K562 (cell line): ENCODE data around the gene AZU1.

Experiments used
- BDP1 ChIP-seq: IDR thresholded peaks from 3 replicates; pipeline ENCODE4 v1.6.1; 2011; ENCODE audit not compliant: insufficient read length, insufficient read depth
- FIP1L1 ChIP-seq: fragments of 200-400 bp; formaldehyde crosslinking; IDR thresholded peaks from 2 replicates; pipeline ENCODE4 v1.6.1; 2018; ENCODE audit warnings: mild to moderate bottlenecking, low read depth, low read length; ENCODE audit not compliant: poor library complexity, severe bottlenecking
- GABPA ChIP-seq: fragments of 200-800 bp; sonication (Bioruptor generic); conservative IDR thresholded peaks from 2 replicates; pipeline ENCODE4 v1.6.1; 2016; ENCODE audit warnings: low read depth, missing genetic modification characterization, missing compliant biosample characterization
- SRSF1 ChIP-seq: fragments of 200-400 bp; formaldehyde crosslinking; IDR thresholded peaks from 2 replicates; pipeline ENCODE4 v1.6.1; 2017; ENCODE audit warnings: mild to moderate bottlenecking, low read depth, low read length, moderate library complexity

- TF ChIP-seq FIP1L1, result no peak
- TF ChIP-seq SRSF1, result no peak
- TF ChIP-seq GABPA, result no peak
- no peak for TF ChIP-seq BDP1
These were observed 1.6 kb upstream of the AZU1 start for GRCh38 chr19:825897-826644.
